ENCODE measurements around the gene KASH5.

The KASH5 gene

DNA sequence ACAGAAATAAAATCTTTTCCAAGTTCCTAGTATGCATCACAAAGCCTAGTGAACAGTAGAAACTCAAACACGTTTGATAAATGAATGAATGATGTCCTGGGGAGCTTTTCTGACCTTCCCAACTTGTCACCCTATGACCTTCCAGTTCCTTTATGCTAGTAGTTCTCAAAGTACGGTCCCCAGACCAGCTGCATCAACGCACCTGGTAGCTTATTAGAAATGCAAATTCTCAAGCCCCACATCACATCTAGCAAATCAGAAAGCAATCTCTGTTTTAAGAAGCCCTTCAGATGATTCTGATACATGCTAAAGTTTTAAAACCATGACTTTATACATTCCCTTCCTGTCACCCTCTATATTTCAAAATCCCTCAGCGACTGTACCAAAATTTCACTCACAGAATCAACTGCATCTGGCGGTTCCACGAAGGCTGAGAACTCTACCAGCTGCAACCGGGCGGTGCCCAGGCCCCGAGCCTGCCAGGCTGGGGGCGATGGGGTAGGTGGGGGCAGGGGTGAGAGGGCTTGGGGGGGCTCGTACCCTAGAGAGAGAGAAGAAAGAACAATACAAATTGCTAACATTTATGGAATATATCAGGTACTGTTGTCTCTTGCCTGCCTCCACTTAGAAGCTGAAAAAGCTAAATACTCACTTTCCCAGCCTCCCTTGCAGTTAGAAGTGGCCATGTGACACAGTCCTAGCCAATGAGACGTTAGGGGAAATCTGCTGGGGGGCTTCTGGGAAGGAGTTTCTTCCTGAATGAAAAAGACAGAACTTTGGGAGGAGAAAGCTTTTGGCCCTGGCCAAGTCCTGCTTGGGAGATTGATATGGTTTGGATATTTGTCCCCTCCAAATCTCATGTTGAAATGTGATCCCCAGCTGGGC is 39.5 kb upstream of the KASH5 start:
- no peak for DNase-seq (ENCODE audit: insufficient read length, low spot score)
- FAIRE-seq, result no peak
- no peak for TF ChIP-seq POLR2A (IDR thresholded peaks at IDR 0.05; ENCODE audit: low read depth, low read length)

DNA sequence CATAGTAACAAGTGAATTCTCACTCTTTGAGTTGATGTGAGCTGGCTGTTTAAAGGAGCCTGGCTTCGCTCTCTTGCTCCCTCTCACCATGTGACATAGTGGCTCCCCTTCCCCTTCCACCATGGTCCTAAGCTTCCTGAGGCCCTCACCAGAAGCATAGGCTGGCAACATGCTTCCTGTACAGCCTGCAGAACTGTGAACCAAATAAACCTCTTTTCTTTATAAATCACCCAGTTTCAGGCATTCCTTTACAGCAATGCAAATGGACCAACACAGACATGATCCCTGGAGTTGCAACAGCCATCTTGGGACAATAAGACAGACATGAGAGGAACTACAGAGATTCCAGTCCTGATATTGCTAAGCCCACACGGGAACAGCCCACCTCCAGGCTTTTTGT is 38.5 kb upstream of the KASH5 start:
- FAIRE-seq (no peak), DNase-seq (ENCODE audit: insufficient read length, low spot score) (no peak)
- no peak for TF ChIP-seq POLR2A (IDR thresholded peaks at IDR 0.05; ENCODE audit: low read depth, low read length)

DNA sequence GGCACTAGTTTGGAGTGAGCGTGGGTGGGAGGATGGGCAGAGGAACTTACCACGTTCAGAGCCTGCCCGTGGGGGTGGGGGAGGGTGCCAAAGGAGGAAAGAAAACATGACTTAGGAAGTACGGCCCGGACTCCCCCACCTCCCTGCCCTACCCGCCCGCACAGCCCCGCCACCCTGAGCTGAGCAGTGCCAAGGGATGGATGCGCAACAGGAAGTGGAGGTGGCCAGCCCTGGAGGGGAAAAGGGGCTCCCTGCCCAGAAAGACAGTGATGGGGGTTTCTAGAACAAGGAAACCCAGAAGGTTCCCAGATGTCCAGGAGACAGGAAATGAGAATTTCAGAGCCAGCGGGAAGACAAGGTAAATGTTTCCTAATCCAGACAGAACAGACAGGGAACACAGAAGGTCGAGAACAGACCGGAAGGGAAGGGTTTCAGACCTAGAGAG is 32.1 kb upstream of the KASH5 start:
- FAIRE-seq (no peak), DNase-seq (ENCODE audit: insufficient read length, low spot score) (no peak)
- TF ChIP-seq POLR2A (IDR thresholded peaks at IDR 0.05; ENCODE audit: low read depth, low read length), result no peak

DNA sequence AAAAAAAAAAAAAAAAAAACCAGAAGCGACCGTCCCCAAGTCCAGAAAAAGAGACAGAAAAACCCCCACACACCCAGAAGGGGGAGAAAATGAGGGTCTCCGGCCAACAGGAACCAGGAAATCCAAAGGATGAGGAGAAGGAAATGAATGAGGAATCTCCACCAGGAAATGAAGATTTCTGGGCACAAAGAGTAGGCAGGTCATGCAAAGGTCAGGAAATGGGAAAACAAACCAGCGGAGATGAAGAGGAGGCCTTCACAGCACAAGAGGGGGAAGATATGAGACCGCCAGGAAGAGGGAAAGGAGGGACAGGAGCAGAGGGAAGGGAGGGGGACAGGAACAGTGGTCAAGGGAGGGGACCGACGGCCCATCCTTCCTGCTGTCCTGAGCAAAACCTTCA is 31.7 kb upstream of the KASH5 start:
- no peak for DNase-seq (ENCODE audit: insufficient read length, low spot score)

DNA sequence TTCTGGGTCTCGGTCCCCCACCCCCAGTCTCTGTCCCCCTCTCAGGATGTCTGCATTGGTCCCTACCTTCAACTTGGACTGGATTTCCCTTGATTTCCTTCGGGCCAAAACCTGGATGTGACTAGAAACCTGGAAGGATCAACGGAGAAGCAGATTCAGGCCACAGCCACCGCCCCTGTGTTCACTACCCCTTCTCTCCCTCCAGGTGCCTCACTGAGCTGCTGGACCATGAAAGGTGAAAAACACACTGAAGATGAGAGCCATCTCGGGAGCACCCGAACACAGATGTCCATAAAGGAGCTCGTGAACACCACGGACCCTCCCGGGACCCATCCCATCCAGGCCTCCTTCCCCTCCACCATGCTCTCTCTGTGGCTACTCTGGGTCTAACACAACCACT is 30.9 kb upstream of the KASH5 start:
- TF ChIP-seq POLR2A (IDR thresholded peaks at IDR 0.05; ENCODE audit: low read depth, low read length), result no peak
- no peak for DNase-seq (ENCODE audit: insufficient read length, low spot score)
- no peak for FAIRE-seq

More for the DNA sequence above, 31.7 kb upstream of the KASH5 start:
- TF ChIP-seq POLR2A (IDR thresholded peaks at IDR 0.05; ENCODE audit: low read depth, low read length), result no peak
- no peak for FAIRE-seq

DNA sequence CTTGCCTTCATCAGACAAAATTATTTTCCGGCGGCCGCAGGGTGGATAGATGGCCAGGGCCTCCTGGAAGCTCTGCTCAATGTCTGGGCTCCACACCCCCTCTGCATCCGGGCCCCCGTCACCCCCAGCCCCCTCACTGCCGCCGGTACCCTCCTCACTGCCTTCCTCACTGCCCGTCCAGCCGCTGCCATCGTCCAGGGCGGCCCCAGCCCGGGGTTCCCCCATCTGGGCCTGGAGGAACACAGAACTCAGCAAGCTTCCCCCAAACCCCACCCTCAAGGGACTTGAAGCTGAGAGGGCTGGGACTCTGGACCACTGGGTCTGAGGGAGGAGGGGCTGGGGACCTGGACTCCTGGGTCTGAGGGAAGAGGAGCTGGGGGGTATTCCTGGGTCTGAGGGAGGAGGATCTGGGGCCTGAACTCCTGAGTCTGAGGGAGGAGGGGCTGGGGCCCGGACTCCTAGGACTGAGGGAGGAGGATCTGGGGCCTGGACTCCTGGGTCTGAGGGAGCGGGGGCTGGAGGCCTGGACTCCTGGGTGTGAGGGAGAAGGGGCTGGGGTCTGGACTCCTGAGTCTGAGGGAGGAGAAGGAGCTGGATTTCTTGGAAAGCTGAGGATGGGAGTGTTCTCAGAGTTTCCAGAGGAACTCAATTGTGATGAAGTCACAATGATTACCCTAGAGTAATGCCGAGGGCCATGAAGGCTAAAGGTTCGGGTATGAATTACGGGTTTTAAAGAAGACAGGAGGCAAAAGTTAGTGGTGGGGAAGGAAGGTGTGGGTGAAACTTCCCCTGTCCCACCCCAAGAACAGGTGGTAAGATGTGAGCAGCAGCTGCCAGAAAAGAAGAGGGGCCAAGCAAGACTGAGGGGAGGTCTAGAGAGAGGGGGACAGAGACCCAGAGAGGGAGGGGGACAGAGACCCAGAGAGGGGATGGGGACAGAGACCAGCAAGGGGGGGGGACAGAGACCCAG is 27.9 kb upstream of the KASH5 start:
- TF ChIP-seq POLR2A (IDR thresholded peaks at IDR 0.05; ENCODE audit: low read depth, low read length), result no peak
- FAIRE-seq (no peak), DNase-seq (ENCODE audit: insufficient read length, low spot score) (no peak)

DNA sequence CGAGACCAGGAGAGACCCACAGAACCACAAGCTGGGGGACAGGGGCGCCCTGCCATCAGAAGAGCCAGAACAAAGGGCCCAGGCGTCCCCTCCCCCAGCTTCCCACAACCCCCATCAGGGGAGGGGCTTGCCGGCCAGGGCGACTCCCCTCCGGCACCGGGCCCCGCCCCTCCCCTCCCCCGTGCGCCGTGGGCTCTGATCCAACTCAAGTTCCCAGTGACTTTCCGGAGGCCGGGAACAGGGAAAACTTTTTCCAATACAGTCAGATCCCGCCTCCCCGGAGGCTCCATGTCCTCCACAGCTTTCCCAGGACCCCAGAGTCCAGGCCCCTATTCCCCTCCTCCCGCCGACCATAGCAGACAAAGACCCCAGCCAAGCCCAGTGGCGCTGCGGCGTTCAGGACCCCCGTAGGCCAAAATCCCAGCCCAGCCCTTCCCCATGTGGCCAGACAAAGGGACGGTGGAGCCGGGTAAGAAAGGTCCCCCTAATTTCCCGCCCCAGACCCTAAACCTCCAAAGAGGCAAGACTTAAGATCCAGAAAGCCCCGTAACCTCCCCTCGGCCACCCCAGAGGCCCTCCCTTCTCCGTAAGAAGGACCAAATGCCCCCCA is 26.5 kb upstream of the KASH5 start:
- DNase-seq (ENCODE audit: insufficient read length, low spot score) (peak; percentile 73), FAIRE-seq (no peak)
- TF ChIP-seq POLR2A (IDR thresholded peaks at IDR 0.05; ENCODE audit: low read depth, low read length), result no peak

DNA sequence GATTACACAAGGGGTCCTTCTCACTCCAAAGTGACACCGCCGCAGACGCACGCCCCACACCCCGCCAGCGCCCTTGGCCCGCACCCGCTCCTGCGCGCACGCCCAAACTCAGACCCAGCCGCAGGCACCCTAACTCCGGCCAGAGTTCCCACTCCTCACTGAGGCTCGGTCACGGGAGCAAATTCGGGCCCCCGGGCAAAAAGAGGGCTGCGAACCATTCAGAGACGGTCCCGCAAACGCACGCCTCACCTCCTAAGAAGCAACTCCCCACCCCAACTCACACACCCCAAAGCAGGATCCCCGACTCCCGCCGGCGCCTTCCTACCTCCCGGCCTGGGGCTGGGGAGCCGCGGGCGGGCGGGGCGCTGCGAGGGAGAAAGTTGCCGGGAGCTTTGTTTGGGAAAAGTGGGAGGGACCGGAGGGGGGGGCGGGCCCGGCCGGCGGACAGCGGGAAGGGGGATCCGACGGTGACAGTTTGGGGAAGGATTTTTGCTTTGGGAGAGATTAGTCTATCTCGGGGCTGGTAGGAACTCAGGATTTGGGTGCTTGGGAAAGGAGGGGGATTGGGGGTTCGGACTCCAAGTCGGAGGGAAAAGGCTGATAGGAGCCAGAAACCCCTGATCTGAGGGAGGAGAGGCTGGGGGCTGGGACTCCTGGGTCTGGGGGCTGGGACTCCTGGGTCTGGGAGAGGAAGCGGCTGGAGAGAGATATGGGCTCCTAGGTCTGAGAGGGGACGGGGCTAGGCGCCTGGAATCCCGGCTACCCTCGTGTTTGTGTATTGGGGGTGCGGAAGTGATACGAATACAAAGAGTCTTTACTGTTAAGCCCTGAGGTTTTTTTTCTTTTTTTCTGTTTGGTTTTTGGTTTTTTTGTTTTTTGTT is 25.8 kb upstream of the KASH5 start, which contains the start of gene TEAD2:
TEAD2 (minus strand) TSS at position 369 of the 881 bp plus-strand sequence. CDS start 2,341 bp downstream, outside the sequence.
- peak; percentile 21; the same call in 1 of the 2 replicates for TF ChIP-seq POLR2A (IDR thresholded peaks at IDR 0.05; ENCODE audit: low read depth, low read length)
- DNase-seq (ENCODE audit: insufficient read length, low spot score) (peak; percentile 75), FAIRE-seq (no peak)

DNA sequence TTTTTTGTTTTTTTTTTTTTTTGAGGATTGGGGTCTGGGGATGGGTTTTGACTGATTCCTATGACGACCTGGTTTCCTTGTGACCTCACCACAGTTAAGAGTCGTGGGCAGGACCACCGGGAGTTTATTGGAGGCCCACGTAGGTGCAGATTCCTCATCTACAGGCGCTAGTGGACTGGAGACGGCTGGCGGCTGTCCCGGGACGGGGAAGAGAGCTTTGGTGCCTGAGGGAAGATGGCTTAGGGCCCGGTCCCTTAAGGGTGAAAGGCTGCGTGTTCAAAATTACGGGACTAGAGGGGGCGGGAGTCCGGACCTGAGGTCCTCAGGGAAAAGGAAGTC is 25.2 kb upstream of the KASH5 start:
- FAIRE-seq (no peak), DNase-seq (ENCODE audit: insufficient read length, low spot score) (peak; percentile 39)

DNA sequence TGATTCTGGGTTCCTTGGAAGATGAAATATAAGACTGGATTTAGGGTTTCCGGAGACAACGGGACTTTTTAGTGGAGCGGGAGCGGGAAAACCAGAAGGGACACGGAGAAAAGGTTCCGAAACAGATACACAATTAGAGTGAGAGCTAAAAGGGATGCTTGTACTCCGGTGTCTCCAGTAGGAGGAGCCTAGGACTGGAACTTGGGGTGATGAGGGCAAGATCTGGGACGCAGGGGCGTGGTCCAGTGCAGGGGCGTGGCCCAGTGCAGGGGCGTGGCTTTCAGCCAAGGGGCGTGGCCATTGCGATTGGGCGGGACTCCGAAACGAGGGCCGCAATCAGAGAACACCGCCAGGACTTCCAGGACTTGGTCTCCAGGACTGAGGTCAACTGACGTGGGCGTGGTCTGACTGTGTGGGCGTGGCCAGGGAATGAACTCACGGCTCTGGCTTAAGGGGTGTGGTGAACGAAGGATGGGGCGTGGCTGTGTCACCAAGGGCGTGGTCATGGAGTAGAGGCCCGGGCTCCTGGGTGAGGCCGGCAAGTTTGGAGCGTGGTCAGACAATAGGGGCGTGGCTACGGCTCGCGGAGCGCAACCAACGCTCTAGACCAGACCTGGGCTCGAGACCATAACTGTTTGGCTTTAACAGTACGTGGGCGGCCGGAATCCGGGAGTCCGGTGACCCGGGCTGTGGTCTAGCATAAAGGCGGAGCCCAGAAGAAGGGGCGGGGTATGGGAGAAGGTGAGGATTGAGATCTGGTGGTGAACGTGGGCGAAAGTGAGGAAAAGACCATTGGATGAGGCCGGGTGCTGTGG is 24.6 kb upstream of the KASH5 start, which contains the start of gene DKKL1:
DKKL1 (plus strand) TSS at position 610 of the 815 bp plus-strand sequence; CDS start at position 732, 122 bp downstream.
- peak; percentile 96 for DNase-seq (ENCODE audit: insufficient read length, low spot score)
- peak; percentile 94 for FAIRE-seq
- TF ChIP-seq POLR2A (IDR thresholded peaks at IDR 0.05; ENCODE audit: low read depth, low read length), result no peak

More for the DNA sequence above, 25.2 kb upstream of the KASH5 start:
- TF ChIP-seq POLR2A (IDR thresholded peaks at IDR 0.05; ENCODE audit: low read depth, low read length), result no peak

DNA sequence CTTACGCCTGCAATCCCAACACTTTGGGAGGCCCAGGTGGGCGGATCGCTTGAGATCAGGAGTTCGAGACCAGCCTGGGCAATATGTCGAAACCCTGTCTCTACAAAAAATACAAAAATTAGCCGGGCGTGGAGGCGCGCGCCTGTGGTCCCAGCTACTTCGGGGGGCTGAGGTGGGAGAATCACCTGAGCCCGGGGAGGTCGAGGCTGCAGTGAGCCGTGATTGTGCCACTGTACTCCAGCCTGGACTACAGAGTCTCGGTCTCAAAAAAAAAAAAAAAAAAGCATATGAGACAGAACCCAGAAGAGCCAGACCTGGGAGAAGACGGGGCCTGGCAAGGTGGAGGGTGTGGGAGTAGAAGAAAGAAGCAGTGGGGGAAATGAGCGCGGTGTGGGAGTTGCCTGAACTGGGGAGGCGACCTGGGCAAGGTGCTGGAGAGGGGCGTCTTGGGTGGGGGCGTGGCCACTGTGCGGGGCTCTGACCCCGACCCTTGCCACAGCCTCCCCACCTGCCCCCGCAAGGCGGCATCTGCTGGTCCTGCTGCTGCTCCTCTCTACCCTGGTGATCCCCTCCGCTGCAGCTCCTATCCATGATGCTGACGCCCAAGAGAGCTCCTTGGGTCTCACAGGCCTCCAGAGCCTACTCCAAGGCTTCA is 23.8 kb upstream of the KASH5 start:
- FAIRE-seq (no peak), DNase-seq (ENCODE audit: insufficient read length, low spot score) (no peak)
- no peak for TF ChIP-seq POLR2A (IDR thresholded peaks at IDR 0.05; ENCODE audit: low read depth, low read length)

Data from H54 (cell line).